PFSK-1 (cell line): ENCODE results near the gene ETFB.

Source experiments
- FOXP2 ChIP-seq: optimal IDR thresholded peaks from 2 replicates; pipeline ENCODE3; 2011; ENCODE audit warnings: borderline replicate concordance, control low read depth, inconsistent platforms; ENCODE audit not compliant: insufficient read depth; ENCODE audit errors: extremely low read length, extremely low read depth
- POLR2AphosphoS5 ChIP-seq: IDR thresholded peaks from 2 replicates; pipeline ENCODE4 v1.6.1; 2012; ENCODE audit warnings: low read depth, mild to moderate bottlenecking, control low read depth, low read length, moderate library complexity
- SIN3A ChIP-seq: IDR thresholded peaks from 2 replicates; pipeline ENCODE4 v1.6.1; 2012; ENCODE audit warnings: mild to moderate bottlenecking, low read length, moderate library complexity, borderline replicate concordance; ENCODE audit not compliant: insufficient read depth
- TAF1 ChIP-seq: IDR thresholded peaks from 2 replicates; pipeline ENCODE4 v1.6.1; 2012; ENCODE audit warnings: low read length, control low read depth, borderline replicate concordance; ENCODE audit not compliant: insufficient read depth
- TF ChIP-seq, protein P1 (sequence below), 2 experiments: IDR thresholded peaks; 2 replicates each; pipeline versions ENCODE4 v1.6.1 to v1.8.0; 2011 to 2012; ENCODE audit warnings: low read depth in 2 of 2, low read length in 2 of 2, control low read depth in 1 of 2, inconsistent platforms in 1 of 2, mild to moderate bottlenecking in 1 of 2, moderate library complexity in 1 of 2; ENCODE audit not compliant: insufficient read depth in 1 of 2

ETFB gene

DNA sequence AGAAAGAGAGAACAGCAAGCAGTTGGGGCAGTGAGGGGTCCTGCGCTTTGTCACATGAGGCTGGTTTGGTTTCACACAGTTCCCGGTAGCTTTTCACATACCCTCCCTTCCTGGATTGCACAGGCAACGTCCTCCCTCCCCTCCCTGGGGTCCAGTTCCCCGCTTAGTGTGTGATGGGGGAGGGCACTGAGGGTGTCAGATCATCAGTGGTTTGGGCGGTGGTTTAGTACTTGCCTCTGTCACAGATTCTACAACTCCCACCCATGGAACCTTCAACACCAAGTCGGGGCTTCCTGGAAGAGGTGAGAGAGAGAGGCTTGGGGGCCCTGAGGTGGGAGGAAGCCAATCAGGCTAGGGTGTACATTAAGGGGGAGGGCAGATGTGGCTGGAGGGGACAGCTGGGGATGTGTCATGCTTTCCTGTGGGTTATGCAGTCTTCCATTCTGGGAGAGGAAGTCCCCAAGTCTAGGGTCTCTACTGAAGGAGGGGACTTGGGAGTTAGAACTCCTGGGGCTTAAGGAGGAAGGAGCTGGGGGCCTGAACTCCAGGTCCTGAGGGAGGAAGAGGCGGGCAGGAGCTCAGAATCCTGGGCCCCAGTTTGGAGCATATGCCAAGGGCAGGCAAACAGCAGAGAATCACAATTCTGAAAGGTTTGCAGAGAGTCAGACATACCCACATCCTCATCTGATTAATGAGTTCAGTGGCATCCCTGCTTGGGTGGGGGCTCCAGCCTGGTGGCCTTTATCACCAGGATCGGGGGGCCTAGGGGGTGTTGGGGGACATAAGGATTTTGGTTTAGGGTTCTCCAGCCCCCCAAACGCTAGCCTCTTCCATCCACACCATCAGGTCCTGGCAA lies 6.7 kb upstream of the ETFB start, which contains the start of gene NKG7:
TSS of gene NKG7 (minus strand) at position 6 of the 856 bp plus-strand sequence. CDS start 119 bp downstream, outside the sequence.
- TF ChIP-seq FOXP2 (no peak), POLR2AphosphoS5 (no peak), SIN3A (no peak), TAF1 (no peak)
- TF ChIP-seq, protein P1, sequence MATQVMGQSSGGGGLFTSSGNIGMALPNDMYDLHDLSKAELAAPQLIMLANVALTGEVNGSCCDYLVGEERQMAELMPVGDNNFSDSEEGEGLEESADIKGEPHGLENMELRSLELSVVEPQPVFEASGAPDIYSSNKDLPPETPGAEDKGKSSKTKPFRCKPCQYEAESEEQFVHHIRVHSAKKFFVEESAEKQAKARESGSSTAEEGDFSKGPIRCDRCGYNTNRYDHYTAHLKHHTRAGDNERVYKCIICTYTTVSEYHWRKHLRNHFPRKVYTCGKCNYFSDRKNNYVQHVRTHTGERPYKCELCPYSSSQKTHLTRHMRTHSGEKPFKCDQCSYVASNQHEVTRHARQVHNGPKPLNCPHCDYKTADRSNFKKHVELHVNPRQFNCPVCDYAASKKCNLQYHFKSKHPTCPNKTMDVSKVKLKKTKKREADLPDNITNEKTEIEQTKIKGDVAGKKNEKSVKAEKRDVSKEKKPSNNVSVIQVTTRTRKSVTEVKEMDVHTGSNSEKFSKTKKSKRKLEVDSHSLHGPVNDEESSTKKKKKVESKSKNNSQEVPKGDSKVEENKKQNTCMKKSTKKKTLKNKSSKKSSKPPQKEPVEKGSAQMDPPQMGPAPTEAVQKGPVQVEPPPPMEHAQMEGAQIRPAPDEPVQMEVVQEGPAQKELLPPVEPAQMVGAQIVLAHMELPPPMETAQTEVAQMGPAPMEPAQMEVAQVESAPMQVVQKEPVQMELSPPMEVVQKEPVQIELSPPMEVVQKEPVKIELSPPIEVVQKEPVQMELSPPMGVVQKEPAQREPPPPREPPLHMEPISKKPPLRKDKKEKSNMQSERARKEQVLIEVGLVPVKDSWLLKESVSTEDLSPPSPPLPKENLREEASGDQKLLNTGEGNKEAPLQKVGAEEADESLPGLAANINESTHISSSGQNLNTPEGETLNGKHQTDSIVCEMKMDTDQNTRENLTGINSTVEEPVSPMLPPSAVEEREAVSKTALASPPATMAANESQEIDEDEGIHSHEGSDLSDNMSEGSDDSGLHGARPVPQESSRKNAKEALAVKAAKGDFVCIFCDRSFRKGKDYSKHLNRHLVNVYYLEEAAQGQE (IDR thresholded peaks at IDR 0.05; ENCODE audit: insufficient read depth in 1 of 2, low read depth in 2 of 2, low read length in 2 of 2), result no peak

DNA sequence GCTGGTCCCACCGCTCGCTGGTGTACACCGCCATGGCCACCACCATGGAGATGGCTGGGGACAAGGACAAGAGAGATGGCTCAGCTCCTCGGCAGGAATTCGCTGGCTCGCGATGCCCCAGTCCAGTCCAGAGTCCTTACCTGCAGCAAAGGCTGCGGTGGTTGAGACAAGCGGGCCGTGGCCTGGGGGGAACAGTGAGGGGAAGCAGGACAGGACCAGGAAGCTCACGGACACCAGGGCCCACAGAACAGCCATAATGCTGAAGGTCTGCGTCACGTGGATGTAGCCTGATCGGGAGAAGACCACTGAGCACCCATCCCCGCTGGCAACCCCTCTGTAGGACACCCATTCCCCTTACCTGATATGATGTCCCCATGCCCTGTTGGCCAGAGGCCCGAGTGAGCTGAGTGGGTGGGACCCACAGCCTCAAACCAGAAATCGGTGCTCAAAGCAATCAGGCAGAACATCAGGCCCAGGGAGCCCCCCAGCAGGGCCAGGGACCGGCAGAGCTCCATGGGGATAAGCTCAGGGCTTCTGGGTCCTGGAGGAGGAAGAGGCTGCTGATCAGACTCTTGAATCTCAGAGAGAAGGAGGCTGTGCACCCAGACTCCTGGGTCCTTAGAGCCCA lies 5.9 kb upstream of the ETFB start:
- TF ChIP-seq POLR2AphosphoS5 (no peak), FOXP2 (no peak), TAF1 (no peak), SIN3A (no peak)
- TF ChIP-seq, protein P1 (IDR thresholded peaks at IDR 0.05; ENCODE audit: insufficient read depth in 1 of 2, low read depth in 2 of 2, low read length in 2 of 2), result no peak

DNA sequence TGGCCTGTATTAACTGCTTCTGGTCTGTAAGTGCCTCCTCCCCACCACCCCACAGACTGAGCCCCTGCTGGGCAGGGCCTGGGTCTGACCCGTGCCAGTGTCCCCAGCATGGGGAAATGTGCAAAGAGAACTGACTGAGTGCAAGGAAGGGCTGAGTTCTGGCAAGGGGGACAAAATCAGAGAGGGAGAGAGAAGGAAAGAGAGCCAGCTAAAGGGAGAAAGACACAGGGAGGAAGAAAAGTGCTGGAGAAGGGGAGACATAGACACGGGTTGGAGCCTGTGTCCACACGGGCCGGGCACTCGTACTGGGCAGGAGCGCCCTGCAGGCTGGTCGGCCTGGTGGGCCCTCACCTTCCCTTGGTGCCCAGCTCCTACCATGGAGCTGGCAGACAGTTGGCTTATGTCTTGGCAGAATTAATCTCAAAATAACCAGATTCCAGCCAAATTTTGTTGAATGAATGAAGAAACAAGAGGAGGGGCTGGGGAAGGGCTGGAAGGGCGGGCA lies 5.0 kb upstream of the ETFB start:
- TF ChIP-seq FOXP2 (no peak), SIN3A (no peak), TAF1 (no peak), POLR2AphosphoS5 (no peak)
- TF ChIP-seq, protein P1 (IDR thresholded peaks at IDR 0.05; ENCODE audit: insufficient read depth in 1 of 2, low read depth in 2 of 2, low read length in 2 of 2), result no peak

DNA sequence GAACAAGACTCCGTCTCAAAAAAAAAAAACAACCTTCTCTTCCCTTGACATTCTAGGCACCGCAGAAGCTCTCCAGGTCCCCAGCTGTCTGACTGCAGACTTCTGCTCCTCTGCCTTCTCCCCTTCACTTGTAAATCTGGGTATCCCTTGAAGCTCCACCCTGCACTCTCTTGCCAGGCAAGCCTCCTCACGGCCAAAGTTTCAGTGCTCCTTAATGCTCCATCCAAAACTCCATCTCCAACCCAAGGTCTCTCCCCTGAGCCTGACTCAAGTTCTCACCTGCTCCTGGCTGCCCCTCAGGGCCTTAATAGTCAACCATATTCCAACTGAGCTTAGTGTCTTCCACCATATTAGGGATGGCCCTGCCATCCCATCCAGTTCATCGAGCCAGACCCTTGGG lies 4.0 kb upstream of the ETFB start:
- TF ChIP-seq TAF1 (no peak), SIN3A (no peak), POLR2AphosphoS5 (no peak)
- TF ChIP-seq, protein P1 (IDR thresholded peaks at IDR 0.05; ENCODE audit: insufficient read depth in 1 of 2, low read depth in 2 of 2, low read length in 2 of 2), result no peak
